NCI-H345 treated with DMSO at 0.1 percent for 48 hours (cell line): ENCODE results near the gene NTHL1.
"Not testable (repeated sequence)": the region's sequence is repeated elsewhere in the genome, so short reads cannot be mapped to it uniquely, and the experiment has no call there.

Experiments
- DNase-seq: peaks from one replicate; lab custom pipeline; 2025; ENCODE audit not compliant: unreplicated experiment; lab: John Stamatoyannopoulos, UW

Gene NTHL1

DNA sequence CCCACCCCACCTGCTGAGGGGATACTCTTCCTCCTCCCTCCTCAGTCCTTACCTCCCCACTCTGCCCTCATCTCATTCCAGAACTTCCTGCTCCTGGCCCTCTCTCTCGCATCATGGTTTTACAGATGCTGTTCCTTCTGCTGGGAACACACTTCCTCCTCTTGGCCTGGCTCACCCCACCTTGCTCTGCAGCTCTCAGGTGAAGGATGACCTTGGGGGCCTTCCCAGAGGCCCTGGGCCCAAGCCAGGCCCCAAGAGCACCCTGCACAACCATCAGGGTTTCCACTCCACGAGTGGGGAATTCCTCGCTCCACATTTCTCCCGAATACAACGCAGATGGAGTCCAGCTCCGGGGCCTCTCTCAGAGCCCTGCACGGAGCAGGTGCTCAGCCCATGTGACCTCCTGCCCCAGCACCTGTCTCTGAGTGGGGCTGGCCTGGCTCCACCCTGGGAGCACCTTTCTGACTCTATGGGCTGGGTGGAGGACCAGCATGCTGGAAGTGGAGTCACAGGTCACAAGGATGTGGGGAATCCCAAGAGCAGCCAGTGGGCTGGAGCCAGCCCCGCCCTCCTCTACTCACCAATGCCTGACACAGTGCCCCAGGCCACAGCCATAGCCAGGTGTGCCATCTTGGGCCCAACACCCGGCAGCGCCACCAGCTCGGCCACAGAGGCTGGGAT, 4.5 kb downstream of the NTHL1 start:
- DNase-seq, result no peak

- peak; percentile 82 for DNase-seq
These were observed 5.3 kb downstream of the NTHL1 start for GRCh38 chr16:2042171-2042985.

GRCh38 chr16:2040787-2041522, 6.7 kb downstream of the NTHL1 start:
- no peak for DNase-seq

- no peak for DNase-seq
These were observed 7.4 kb downstream of the NTHL1 start for GRCh38 chr16:2040041-2040786.

GRCh38 chr16:2039274-2040031, 8.2 kb downstream of the NTHL1 start:
- DNase-seq, result no peak

DNA sequence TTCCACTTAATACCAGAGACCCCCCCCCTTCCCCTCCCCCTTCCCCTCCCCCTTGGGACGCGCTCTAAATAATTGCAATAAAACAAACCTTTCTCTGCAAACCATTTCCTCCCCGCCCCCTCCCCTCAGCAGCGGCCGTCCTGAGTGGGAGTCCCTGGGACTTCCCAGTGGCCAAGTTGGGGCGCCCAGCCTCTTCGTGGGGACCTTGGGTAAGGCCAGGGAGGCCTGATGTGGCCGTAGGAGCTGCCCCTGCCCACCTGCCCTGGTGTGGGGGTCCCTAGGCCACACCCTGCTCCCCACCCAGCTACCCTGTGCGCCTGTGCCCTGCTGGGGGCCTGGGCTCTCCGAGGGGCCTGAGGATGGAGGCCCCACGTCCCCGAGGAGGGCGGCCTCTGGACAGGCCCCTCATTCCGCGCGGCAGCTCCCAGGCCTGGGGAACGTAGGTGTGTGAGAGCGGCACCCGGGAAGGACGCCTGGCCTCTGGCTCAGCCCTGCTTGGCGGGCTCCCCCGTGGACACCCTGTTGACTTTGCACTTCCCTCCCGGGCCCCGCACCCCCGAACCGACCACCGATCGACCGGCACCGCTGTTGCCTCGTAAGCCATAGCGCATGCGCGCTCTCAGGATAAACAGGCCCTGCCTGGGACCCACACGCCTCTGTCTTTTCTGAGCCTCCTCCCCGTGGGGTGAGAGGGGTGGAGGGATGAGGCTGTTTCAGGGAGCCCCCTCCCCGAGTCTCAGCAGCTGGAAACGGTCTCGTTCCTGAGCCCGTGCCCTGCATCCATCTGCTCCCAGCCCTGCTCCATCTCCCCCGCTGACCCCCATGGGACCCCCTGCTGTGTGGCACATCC, 9.0 kb downstream of the NTHL1 start:
- DNase-seq, result no peak

DNA sequence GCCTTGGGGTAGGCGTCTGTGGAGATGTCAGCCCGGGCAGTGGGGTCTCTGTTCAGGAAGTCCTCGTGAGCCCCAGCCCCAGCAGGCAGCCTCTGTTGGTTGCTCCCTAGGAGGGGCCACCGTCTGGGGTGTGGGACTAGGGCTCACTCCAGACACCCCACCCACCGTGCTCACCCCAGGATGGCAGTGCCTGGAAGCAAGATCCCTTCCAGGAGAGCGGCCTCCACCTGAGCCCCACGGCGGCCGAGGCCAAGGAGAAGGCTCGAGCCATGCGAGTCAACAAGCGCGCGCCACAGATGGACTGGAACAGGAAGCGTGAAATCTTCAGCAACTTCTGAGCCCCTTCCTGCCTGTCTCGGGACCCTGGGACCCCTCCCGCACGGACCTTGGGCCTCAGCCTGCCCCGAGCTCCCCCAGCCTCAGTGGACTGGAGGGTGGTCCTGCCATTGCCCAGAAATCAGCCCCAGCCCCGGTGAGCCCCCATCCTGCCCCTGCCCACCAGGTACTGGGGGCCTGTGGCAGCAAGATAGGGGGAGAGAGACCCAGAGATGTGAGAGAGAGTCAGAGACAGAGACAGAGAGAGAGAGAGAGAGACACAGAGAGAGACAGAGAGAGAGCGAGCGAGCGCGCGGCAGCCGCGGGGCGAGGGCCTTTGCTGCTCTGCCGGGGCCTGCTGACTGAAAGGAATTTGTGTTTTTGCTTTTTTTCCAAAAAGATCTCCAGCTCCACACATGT, 9.8 kb downstream of the NTHL1 start:
- DNase-seq, result no peak

- DNase-seq, result no peak
These were observed 10.5 kb downstream of the NTHL1 start for GRCh38 chr16:2037115-2037514.

GRCh38 chr16:2036200-2036966, 11.3 kb downstream of the NTHL1 start:
- no peak for DNase-seq

DNA sequence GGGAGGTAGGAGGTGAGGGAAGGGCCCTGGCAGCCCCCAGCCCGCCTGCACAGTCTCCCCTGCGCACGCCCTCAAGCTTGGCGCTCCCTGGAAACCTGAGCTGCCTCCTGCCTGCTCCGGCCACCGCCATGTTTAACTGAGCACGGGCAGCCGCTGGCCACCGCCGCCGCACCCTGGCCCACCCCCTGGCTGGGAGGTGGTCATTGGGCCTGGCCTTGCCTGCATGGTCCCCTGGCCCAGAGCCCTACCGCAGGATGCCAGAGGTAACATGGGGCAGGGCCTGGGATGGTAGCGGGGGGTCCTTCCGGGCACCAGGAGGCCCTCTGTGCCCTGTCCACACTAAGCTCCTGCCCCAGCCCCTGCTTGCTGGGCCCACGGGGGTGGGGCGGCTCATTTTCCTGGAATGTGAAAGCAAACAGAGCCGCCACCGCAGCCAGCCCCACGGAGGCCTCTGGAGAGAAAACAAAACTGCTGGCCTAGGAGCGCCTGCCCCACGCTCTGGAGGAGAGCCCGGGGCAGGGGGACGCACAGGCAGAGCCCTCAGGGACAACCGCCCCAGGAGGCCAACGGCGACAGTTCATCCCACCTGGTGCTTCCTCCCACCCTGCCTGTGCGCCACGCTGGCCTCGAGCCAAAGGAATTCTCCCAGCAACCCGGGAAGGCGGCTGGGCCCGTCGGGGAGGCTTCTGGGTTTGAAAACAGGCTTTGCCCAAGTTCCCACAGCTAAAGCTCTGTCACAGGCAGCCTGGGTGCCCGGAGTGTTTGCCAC, 12.0 kb downstream of the NTHL1 start:
- peak; percentile 84 for DNase-seq

DNA sequence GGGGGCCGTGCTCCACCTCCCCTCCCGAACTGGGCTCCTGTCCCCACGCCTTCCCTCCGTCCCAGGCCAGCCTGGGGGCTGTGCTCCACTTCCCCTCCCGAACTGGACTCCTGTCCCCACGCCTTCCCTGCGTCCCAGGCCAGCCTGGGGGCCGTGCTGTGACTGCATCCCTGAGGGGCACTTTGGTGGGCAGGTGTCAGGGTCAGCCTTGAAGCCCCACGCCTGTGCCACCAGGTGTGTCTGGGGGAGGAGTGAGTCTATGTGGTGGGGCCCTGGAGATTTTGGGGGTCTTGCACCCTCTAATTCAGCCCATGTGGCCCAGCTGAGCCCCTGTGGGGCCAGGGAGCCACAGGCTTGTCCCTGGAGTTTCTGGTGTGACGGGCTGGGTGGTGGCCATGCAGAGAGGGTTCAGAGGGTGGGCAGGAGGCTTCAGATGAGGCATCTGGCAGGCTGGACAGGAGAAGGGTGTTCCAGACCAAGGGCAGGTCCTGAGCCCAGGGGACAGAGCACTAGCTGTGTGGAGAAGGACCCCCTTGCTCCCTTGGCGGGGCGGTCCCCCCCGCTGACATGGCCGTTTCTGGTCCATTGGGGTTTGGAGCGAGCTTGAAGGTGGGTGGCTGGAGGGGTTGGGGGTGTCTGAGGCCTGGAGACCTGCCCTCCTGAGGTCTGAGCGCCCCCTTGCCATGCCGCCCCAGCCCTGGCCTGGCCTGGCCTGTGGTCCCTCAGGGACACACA, 12.8 kb downstream of the NTHL1 start:
- no peak for DNase-seq

DNA sequence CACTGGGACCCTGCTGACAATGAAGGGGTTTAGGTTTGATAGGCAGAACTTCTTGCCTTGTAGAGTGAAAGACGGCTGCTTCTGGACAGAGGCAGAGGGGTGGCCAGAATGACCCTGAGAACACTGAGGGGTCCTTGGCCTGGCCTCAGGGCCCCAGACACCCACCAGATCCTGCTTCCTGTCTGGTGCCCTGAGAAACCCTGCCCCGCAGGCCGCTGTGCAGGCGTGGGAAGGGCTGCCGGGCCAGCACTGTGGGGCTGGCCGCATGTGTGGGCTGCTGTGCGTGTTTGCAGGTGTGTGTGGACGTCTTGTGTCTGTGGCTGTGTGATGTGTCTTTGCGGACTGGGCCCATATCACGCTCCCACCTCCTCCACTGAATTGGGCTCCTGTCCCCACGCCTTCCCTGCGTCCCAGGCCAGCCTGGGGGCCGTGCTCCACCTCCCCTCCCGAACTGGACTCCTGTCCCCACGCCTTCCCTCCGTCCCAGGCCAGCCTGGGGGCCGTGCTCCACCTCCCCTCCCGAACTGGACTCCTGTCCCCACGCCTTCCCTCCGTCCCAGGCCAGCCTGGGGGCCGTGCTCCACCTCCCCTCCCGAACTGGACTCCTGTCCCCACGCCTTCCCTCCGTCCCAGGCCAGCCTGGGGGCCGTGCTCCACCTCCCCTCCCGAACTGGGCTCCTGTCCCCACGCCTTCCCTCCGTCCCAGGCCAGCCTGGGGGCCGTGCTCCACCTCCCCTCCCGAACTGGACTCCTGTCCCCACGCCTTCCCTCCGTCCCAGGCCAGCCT, 13.5 kb downstream of the NTHL1 start:
- DNase-seq, result not testable (repeated sequence)

- DNase-seq, result no peak
These were observed 14.4 kb downstream of the NTHL1 start for GRCh38 chr16:2033057-2033908.

GRCh38 chr16:2032285-2033056, 15.2 kb downstream of the NTHL1 start:
- DNase-seq, result no peak
